GM21619 (cell line): ENCODE results near the gene TENM4.
"Not testable (repeated sequence)": the region's sequence is repeated elsewhere in the genome, so short reads cannot be mapped to it uniquely, and the experiment has no call there.

Experiments
- ATAC-seq: cut with Tn5 transposase; IDR thresholded peaks from one replicate; pipeline ENCODE4 v1.9.1; 2021; ENCODE audit not compliant: unreplicated experiment

The TENM4 gene

DNA sequence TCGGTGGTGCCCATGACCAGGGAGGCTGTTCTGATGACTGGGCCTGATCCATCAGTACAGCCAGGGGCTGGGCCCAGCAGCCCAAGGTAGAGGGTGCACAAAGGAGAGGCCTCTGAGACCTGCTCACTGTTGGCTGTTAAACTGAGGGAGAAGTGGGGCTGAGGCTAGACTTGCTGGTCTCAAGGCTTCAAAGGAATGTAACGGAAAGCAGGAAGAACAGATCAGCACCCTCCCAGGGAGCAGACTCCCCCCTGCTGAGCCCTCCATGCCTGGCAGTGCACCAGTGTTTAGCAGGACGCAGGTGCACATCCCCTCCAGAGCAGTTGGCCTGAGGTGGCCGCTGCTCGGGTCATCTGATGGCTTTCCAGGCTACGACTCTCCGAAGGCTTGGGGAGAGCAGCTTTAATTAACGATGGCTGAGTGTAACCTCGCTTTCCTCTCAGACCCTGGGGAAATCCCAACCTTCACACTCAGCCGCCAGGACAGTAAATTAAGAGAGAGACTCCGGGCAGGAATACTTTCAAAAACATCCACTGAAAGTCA is 610.5 kb downstream of the TENM4 start:
- ATAC-seq: no peak

DNA sequence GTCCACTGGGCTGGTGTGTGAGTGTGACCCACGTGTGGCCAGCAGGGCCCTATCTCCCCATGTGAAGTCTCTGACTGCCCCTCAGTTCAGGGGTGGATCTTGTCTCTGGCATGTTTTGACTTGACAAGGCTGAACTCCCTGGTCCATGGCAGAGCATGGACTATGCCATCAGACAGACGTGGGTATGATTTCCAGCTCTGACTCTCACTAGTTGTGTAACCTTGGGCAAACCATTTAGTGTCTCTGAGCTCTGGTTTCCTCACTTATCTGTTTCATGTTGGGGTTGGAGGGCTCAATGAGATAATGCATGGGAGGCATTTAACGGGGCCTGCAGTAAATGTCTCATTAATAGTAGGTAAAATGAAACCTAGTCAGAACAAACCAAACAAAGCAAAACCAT is 611.7 kb downstream of the TENM4 start:
- ATAC-seq: no peak

DNA sequence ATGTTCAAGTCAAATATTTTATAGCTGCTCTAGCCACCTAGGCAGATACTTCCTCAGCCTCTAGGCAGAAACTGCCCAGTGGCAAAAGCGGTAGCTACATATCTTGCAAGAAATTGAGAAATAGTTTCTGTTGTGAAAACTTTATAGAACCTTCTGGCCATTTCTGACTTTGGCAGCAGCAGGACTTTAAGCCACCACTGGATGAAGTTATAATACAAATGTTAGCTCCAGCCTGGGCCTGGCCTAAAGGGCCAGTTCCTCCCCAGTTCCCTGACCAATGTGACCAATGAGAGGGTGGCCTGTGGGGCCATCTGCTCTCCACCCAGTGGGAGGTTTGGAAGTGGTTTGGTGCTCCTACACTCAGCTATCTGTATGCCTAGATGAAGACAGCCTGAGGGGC is 612.2 kb downstream of the TENM4 start:
- no peak for ATAC-seq

DNA sequence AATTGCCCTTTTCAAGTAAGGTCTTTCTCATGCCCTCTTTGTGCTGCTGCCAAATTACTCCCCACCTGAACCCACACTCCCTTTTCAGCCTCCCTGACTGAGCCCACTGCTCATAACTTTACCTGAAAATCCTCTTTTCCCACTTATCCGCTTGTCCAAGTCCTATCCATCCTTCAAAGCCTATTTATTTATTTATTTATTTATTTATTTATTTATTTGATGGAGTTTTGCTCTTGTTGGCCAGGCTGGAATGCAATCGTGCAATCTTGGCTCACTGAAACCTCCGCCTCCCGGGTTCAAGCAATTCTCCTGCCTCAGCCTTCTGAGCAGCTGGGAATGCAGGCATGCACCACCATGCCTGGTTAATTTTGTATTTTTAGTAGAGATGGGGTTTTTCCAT is 613.5 kb downstream of the TENM4 start:
- not testable (repeated sequence) for ATAC-seq

DNA sequence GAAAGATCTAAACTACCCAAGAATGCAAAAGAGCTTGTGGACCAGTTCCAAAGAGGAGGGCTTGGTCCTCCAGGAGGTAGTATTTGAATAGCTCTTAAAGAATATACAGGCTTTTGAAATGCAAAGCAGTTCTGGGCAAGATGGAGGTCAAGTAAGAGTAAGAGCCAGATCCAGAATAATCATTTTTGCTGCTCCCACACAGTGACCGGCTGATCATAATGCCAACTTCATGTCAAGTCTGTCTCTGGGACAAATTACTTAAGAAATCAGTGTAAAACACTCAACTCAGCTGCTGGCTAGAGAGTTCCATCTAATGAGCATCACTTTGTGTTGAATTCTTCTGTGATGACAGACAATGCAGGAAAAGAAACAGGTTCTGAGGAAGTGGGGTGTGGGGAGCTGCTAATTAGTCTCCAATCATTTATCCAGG is 615.2 kb downstream of the TENM4 start:
- ATAC-seq: no peak

DNA sequence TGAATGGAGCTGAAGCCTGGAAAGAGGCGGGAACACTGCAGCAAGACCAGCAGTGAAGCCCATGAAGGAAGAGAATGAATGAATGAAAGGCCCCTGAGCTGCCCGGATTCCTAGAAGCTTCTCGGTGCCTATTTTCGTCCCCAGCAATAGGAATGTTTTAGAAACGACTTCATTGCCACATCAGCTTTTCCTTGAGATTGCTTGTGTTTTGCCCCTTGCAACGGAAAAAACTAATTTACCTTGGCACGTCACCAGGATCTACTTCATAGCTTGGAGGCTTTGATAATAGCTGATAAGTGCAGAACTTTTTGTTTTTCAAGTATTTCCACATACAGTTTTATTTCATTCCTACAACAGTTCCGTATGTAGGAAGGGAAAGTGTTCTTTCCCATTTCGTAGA is 617.2 kb downstream of the TENM4 start:
- no peak for ATAC-seq

DNA sequence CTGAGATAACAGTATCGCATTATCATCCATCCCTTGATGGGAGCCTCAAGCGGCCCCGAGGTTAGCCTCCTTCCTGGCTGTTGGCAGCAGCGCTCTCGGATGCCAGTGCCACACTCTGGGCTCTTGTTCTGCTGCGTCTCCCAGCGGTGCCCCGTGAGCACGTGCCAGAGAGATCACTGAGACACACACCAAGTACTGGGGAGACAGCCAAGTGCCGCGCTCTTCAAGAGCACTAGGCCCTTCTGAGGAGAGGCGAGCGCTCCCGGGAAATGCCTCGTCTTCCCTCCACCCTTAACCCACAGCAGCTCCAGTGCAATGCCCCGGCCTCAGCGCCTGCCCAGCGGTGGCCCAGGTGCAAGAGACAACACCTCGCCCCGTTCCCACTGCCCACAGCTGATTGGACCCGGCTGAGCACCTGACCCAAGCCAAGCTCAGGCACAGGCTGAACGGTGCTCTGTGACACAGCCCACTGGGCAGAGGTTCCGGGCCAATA is 617.9 kb downstream of the TENM4 start:
- no peak for ATAC-seq

DNA sequence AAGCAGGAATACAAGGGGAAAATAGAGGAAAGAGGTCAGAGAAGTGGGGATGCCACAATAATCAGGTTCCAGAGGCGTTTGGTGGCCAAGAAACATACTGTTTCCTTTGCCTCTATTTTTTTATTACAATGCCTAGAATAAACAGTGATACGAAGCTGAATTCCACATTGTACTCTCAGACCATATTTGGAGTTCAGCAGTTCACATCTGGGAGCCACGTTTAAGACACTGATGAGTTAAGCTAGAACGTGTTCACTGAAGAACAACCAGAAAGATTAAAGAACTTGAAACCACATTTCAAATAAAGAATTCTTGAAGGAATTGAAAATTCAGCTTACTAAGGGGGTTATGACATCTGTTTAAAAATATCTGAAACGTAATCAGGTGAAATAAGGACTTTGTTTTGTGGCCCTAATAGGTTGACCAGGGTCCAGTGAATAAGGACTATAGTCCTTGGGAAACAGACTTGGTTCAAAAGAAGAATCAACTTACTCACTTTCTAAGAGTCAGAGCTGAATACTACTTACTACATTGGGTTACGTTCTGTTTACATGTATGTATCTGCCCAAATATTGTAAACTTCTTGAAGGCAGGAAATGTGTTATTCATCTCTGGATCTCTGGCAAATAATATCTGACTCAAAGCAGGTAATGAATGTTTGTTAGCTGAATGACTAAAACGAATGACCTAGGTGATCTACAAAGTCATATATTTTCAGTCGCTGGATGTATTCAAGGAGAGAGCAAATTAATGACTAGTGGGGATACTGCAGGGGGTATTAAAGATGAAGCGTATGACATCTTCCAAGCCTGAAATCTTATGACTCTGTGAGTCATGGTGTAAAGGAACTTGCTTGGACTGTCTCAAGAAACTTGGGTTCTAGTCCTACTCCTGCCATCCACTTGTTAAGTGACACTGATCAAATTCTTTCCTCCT is 619.2 kb downstream of the TENM4 start:
- ATAC-seq: no peak

DNA sequence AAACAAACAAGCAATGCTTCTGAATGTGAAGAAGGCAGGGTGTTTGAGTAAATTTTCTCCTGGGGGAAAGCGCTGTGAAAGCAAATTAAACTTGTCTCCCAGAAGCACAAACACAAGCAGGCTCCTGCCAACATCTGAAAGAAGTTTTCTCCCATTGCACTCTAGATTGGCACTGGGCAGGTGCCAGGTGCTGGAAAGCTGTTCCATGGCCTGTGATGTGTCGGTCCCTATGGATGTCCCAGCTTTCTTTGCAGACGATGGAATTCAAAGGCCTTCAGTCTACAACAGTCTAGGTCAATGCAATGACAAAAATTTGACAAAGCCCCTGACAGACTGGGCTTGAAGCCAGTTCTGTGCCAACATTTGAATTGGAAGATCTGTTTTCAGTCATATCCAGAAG is 620.1 kb downstream of the TENM4 start:
- ATAC-seq: no peak

DNA sequence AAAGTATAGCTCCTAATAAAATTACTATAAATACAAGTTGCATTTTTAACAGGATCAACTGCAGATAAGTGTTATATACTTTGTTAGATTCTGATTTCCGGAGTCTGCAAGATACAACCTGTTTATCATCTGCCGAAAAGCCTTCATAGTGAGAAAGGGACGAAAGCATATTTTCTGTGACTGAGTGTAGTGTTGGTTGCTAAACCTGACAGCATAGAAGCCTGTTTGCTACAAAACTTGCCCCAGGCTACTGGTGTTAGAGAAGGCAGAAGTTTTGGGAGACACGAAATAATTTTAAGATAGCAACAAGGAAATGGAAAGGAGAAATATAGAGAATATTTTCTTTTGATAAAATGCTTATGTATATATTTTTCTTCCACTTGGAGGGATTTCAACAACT is 622.6 kb downstream of the TENM4 start:
- ATAC-seq: no peak

DNA sequence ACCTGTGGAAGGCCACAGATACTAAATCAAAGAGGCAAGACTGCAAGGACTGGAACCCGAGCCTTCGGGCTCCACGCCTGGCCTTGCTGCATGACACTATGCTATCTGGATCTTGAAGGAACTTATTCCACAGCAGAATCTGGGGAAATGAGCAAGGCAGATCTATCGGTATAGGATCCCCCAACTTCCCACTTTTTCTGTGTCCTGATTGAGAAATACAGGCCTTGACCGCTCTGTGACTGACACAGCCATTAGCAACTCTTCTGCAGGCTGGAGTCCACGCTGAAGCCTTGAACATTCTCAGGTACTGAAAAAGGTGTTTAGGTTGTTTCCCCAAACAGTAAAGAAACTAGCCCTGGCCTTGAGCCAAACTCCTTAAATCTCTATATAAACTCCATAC is 625.0 kb downstream of the TENM4 start:
- ATAC-seq: no peak

DNA sequence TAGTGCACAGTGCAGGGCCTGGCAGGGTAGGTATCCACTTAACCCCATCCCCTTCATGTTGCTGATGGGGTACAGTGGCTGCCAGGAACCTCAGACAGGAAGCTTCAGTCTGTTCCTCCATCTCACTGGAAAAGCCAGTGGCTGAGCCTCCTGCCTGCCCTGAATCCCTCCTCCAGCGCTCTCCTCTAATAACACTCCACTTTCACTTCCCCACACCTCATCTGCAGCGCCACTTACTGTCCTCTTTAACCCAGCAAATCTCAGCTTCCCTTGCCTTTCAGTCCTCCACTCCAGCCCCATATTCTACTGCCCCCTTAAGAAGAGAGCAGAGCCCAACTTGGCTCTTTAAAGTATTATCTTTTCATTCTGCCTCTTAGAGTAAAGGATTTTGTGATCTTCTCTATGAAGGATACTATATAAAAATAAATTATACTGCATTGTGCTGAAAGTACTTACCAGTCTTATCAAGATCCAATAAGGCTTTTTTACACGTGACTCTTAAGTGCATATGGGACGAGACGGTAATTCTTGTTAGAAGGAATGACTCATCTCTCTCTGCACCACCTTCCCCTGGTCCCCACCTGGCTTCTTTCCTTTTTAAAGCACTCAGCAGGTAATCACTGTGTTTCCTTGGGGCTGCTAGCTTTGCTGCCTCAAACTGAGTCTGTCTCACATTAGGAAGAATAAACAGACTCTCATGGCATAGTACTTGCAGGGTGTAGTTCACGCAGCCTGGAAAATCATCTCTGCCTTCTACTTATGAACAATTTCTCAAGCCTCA is 628.1 kb downstream of the TENM4 start:
- no peak for ATAC-seq

DNA sequence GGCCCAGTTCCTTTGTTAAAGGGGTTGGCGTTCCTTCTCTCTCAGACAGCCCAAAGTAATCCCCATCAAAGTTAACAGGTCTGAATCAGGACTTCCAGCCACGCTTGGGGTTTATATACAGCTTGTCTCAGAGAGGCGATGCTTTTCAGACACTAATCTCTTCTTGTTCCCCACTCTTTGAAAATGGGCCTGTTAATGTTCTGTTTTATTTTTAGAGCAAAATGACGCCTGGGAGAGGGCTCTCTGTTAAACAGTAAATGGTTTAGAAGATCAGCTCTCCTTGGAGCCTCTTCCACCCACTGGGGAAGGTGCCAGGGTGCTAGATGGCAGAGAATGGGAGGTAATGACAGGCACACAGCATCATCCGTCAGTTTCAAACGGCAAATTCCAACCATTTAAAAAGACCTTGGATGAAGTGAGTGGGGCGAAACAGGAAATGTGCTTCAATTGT is 630.2 kb downstream of the TENM4 start:
- no peak for ATAC-seq

DNA sequence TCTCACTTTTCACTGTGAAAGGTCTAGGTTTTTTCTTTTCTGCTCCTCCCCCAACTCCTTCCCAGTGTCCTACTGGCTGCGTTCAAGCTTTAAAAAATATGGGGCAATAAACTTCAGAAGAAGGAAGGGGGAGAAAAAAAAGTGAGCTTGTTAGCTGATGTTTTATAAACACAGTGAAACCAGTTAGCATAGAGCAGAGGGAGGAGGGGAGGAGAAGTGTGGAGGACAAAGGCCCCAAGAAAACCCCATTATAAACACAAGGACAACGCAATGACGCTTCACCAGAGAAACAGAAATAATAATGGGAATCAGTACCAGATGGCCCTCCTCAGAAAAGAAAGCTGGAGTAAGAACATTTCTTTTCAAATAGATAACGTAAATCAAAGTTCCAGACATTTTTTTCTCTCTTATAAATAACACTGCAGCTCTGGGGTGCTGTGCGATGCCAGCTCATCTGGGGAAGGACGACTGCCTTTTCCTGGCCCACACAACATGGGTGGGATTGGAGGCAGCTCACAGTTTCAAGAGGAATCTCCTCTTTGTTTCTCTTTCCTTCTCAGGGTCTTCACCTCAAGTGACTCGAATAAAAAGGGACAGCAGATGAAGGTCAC is 630.8 kb downstream of the TENM4 start:
- ATAC-seq: no peak

DNA sequence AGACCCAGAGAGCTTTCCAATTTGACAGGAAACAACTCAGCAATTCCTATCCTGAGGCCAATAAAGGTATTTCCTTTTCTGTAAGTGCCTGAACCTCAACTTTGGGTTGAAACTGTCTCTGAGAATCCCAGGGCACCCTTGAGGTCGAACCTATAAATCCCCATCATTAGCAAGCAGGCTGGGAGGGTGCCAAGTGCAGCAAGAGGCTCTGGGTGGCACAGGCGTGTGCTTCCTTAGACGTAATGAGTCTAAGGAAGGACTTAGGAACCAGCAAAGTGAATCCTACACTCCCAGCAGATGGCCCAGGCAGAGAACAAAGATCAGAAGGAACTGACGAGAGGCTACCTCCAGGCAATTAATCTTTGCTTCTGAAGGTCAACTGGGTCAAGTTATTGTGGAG is 631.9 kb downstream of the TENM4 start:
- ATAC-seq: no peak

DNA sequence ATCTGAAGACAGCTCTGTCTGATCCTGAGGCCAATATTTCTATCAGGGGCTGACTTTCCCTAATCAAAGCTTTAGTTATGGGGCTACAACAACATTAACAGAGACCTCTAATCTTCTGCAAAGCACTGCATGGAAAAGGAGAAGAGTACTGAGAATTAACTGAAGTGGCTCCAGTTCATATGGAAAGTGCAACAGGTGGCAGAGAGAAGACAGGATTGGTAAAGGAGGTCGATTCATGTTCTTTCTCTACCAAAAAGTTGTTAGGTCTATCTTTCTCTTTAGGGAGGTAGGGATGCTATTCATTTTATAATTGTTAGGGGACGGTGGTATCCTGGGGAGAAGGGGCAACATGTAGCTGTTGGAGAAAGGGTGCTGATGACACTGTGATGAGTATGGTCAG is 633.5 kb downstream of the TENM4 start:
- ATAC-seq: no peak

DNA sequence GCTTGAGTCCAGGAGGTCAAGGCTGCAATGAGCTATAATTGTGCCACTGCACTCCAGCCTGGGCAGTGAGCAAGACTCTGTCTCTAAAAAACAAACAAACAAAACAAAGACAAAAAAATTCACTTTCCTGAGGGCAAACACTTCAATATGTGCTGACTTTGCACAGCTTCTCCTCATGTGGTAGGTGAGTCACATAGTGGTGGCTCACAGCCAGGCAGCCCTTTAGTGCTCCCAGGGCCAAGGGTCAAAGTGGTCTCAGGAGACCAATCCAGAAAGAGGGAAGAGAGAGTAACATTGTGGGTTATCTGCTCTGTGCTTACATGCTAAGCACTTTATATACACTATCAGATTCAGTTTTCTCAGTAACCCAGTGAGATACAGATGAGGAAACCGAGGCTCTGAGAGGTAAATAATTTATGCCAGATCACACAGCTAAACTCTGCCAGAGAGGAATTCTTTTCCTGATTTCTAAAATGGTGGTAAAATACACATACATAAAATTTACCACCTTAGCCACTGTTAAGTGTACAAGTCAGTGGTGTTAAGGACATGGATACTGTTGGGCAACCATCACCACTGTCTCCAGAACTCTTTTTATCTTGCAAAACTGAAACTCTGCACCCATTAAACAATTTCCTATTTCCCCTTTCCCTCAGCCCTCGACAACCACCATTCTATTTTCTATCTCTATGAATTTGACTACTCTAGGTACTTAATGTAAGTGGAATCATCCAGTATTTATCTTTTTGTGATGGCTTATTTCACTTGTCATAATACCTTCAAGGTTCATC is 634.4 kb downstream of the TENM4 start:
- no peak for ATAC-seq

DNA sequence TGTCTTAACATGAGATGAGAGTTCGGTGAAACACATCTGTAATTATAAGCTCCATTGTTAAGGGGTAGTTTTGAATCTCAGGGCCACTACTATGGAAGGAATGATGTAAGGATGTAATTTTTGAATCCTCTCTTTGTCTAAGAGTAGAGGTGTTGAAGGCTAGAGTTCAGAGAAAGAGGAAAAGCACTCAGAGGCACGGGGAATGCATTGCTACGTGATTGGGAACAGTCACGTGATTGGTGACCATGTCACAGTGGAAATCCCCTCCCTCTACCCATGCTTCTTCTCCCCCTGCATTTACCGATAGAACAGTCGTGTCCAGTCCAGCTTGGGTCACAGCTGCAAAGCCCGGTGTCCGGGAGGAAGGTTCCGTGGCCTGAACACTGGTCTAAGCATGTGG is 635.8 kb downstream of the TENM4 start:
- no peak for ATAC-seq

DNA sequence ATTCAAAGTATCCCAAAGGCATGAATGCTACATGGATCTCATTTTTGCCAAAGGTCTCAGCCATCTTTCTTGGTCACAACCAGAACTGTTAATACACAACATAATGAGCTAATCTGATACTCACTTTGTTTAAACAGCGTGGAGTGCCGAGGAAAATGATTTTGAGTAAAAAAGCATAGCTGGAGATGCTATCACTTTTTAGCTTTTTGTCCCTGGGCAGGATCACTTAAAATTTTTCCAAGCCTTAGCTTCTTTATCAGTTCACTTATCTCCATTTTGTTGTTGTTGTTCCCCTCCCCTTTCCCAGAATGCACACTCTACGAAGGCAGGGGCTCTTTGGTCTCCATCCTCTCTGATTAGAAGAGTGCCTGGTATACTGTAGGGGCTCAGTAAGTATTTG is 636.8 kb downstream of the TENM4 start:
- ATAC-seq: no peak

DNA sequence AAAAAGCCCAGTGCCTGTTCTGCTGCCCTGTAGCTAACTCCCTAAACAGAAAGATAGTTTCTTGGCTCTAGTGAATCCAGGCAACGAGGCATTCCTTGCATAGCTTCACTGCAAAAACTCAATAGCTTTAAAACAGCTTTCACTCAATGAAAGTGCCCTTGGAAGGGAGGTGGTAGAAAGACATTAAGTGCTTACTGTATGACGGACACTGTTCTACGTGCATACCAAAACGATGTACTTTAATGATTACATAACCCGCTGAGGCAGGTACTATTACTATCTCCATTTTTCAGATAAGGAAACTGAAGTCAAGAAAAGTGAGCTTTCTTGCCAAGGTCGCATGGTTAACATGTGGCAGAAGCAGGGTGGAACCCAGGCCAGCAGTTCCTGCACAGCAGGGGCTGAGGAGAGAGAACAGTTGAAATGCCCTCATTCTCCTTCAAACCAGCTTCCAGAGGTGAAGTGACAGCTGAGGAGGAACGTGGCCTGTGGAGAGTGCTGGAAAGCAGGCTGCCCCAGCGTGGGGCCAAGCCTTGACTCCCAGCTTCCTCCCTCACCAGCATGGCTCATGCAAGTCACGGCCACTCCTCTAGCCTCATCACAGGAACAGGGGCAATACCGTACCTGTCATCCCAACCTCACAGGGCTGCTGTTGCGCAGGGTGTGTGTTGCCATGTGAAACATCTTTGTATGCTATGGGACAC is 638.6 kb downstream of the TENM4 start:
- no peak for ATAC-seq
